HepG2 (cell line): ENCODE results near the gene FAT4. TPM values are rescaled to one million over a fixed set of nuclear protein-coding genes. Genes with fewer than 3 reads are reported as not detected.

Experiments
- ATAC-seq: fragments of 200-7000 bp; cut with Tn5 transposase; 3 replicates; pipeline ENCODE4 v1.9.1; 2020; ENCODE audit warnings: mild to moderate bottlenecking, moderate library complexity
- BruUV-seq: library from RNA; stranded (reverse); fragments of 400-500 nt; replicated peaks from 2 replicates; lab custom pipeline; 2021; lab: Mats Ljungman, UMichigan
- CTCF ChIA-PET: fragments of 300-600 bp; formaldehyde crosslinking; extraction: SDS; loops from one replicate; lab custom pipeline; 2021; ENCODE audit warnings: low total read pairs, inconsistent platforms, low intra/inter-chr PET ratio; lab: Yijun Ruan, JAX
- POLR2A ChIA-PET: fragments of 350-600 bp; sonication (Branson Sonifier 250); formaldehyde crosslinking; loops from one replicate; lab custom pipeline; 2020; ENCODE audit warnings: antibody characterized with exemption, inconsistent platforms; lab: Yijun Ruan, JAX
- DNase-seq: peaks from one replicate; pipeline ENCODE4 v3.0.0-alpha.2; 2015; ENCODE audit warnings: low spot score
- FAIRE-seq: peaks from 3 replicates; lab custom pipeline; 2011; peaks lifted over from hg19 to GRCh38; lab: Jason Lieb, UNC
- H2AFZ ChIP-seq: one replicate; pipeline ENCODE4 v1.6.1; 2011; ENCODE audit warnings: low read length, inconsistent platforms
- H3K27ac ChIP-seq: fragments of 300-600 bp; 3 replicates; pipeline ENCODE4 v1.8.0; 2011; ENCODE audit warnings: mixed run types, mild to moderate bottlenecking, mixed read lengths, low read length, inconsistent platforms; ENCODE audit not compliant: insufficient read depth; ENCODE audit errors: extremely low read length
- H3K27me3 ChIP-seq, 2 experiments: fragments of 200-600 bp in 1 of 2; 2 replicates in 1 of 2; 3 replicates in 1 of 2; pipeline versions ENCODE4 v1.6.0 to v1.8.0; 2011; ENCODE audit warnings: low read length in 2 of 2, mild to moderate bottlenecking in 2 of 2, moderate library complexity in 2 of 2, inconsistent platforms in 1 of 2; ENCODE audit not compliant: insufficient read depth in 2 of 2, control insufficient read depth in 1 of 2
- H3K36me3 ChIP-seq, 2 experiments: fragments of 200-600 bp in 1 of 2; replicated peaks in 1 of 2; 2 replicates in 1 of 2; 3 replicates in 1 of 2; pipeline versions ENCODE4 v1.5.1 to v1.8.0; 2011; ENCODE audit warnings: low read length in 2 of 2, inconsistent platforms in 1 of 2; ENCODE audit not compliant: insufficient read depth in 2 of 2, control insufficient read depth in 1 of 2
- H3K4me1 ChIP-seq: 2 replicates; pipeline ENCODE4 v1.5.1; 2012; ENCODE audit warnings: low read length, inconsistent platforms; ENCODE audit not compliant: insufficient read depth
- H3K4me2 ChIP-seq: 2 replicates; pipeline ENCODE4 v1.6.0; 2011; ENCODE audit warnings: low read depth, low read length, inconsistent platforms
- H3K4me3 ChIP-seq, 3 experiments: fragments of 200-600 bp in 1 of 3; sonication (generic), shearing (Covaris generic) in 1 of 3; replicated peaks in 1 of 3; 2 replicates each; pipeline ENCODE4 v1.5.1; 2011 to 2016; ENCODE audit warnings: low read length in 3 of 3, inconsistent platforms in 2 of 3, low read depth in 2 of 3, mild to moderate bottlenecking in 2 of 3, control low read depth in 1 of 3, mixed read lengths in 1 of 3; ENCODE audit not compliant: insufficient read depth in 1 of 3
- H3K79me2 ChIP-seq: one replicate; pipeline ENCODE4 v1.6.1; 2011; ENCODE audit warnings: low read length, inconsistent platforms; ENCODE audit not compliant: insufficient read depth
- H3K9ac ChIP-seq: 2 replicates; pipeline ENCODE4 v1.6.0; 2011; ENCODE audit warnings: mild to moderate bottlenecking, low read depth, low read length, inconsistent platforms; ENCODE audit not compliant: insufficient read depth
- H3K9me3 ChIP-seq: 2 replicates; pipeline ENCODE4 v1.5.1; 2012; ENCODE audit warnings: mild to moderate bottlenecking, low read length
- H4K20me1 ChIP-seq: 2 replicates; pipeline ENCODE4 v1.6.0; 2011; ENCODE audit warnings: inconsistent platforms, mild to moderate bottlenecking, low read length, moderate library complexity; ENCODE audit not compliant: insufficient read depth
- AKAP8 ChIP-seq: sonication (generic); formaldehyde crosslinking; IDR thresholded peaks from 2 replicates; pipeline ENCODE4 v1.5.1; 2020; ENCODE audit warnings: mild to moderate bottlenecking, missing genetic modification reagents
- FOXK1 ChIP-seq: sonication (generic); formaldehyde crosslinking; IDR thresholded peaks from 2 replicates; pipeline ENCODE4 v1.4.0; 2020; ENCODE audit warnings: low read depth, missing genetic modification reagents, borderline replicate concordance
- IKZF4 ChIP-seq: sonication (generic); formaldehyde crosslinking; IDR thresholded peaks from 2 replicates; pipeline ENCODE4 v1.5.1; 2020; ENCODE audit warnings: borderline replicate concordance, mild to moderate bottlenecking, low read depth, missing genetic modification reagents; ENCODE audit errors: not compliant biosample characterization
- KDM5B ChIP-seq: sonication (generic); formaldehyde crosslinking; IDR thresholded peaks from 2 replicates; pipeline ENCODE4 v1.4.0; 2020; ENCODE audit warnings: missing genetic modification reagents, mild to moderate bottlenecking, borderline replicate concordance
- MED8 ChIP-seq: sonication (generic); formaldehyde crosslinking; IDR thresholded peaks from 2 replicates; pipeline ENCODE4 v1.8.1; 2023; ENCODE audit warnings: mild to moderate bottlenecking, missing genetic modification reagents; ENCODE audit not compliant: insufficient replicate concordance
- NCOA1 ChIP-seq: sonication (generic); formaldehyde crosslinking; IDR thresholded peaks from 2 replicates; pipeline ENCODE4 v1.9.0; 2021; ENCODE audit warnings: missing genetic modification reagents
- NR2F6 ChIP-seq, 2 experiments: IDR thresholded peaks; 2 replicates each; pipeline ENCODE4 v1.6.1; 2016; ENCODE audit warnings: antibody characterized with exemption in 1 of 2, mild to moderate bottlenecking in 1 of 2
- PRPF4 ChIP-seq: fragments of 200-400 bp; formaldehyde crosslinking; IDR thresholded peaks from 2 replicates; pipeline ENCODE4 v1.6.1; 2016; ENCODE audit warnings: low read length, low read depth; ENCODE audit not compliant: poor library complexity, severe bottlenecking
- RFX1 ChIP-seq: fragments of 450-650 bp; IDR thresholded peaks from 2 replicates; pipeline ENCODE4 v1.6.1; 2017
- RFX3 ChIP-seq: IDR thresholded peaks from 2 replicates; pipeline ENCODE4 v1.6.1; 2016; ENCODE audit warnings: missing biosample characterization, missing genetic modification reagents
- SIX1 ChIP-seq: sonication (generic); formaldehyde crosslinking; IDR thresholded peaks from 2 replicates; pipeline ENCODE4 v1.4.0; 2020; ENCODE audit warnings: missing genetic modification reagents, borderline replicate concordance
- SNAPC2 ChIP-seq: sonication (generic); formaldehyde crosslinking; IDR thresholded peaks from 2 replicates; pipeline ENCODE4 v1.8.1; 2022; ENCODE audit warnings: mild to moderate bottlenecking, missing genetic modification reagents
- TBX2 ChIP-seq: sonication (generic); formaldehyde crosslinking; IDR thresholded peaks from 2 replicates; pipeline ENCODE4 v1.5.0; 2020; ENCODE audit warnings: missing genetic modification reagents, mild to moderate bottlenecking, borderline replicate concordance
- ZNF264 ChIP-seq: sonication (generic); formaldehyde crosslinking; IDR thresholded peaks from 2 replicates; pipeline ENCODE4 v1.4.0; 2020; ENCODE audit warnings: missing genetic modification reagents
- ZNF432 ChIP-seq: sonication (generic); formaldehyde crosslinking; IDR thresholded peaks from 2 replicates; pipeline ENCODE4 v1.5.0; 2020; ENCODE audit warnings: missing genetic modification reagents, mild to moderate bottlenecking, borderline replicate concordance
- ZNF746 ChIP-seq: sonication (generic); formaldehyde crosslinking; IDR thresholded peaks from 2 replicates; pipeline ENCODE4 v1.8.0; 2022; ENCODE audit warnings: mild to moderate bottlenecking, missing genetic modification reagents
- WGBS: methylation state at CpG from one replicate; pipeline ENCODE4 v1.1.6; 2017; ENCODE audit warnings: low lambda C conversion rate; 5-methylcytosine and 5-hydroxymethylcytosine counted together
- in situ Hi-C: cut with HindIII; loops from 2 replicates; pipeline ENCODE4 v1.10.0; 2017; ENCODE audit warnings: low pct_unique_long_range_greater_than_20kb; ENCODE audit not compliant: extremely low pct_ligation_motif_present
- intact Hi-C: fragments of 100-400 bp; cut with micrococcal nuclease; formaldehyde crosslinking; loops from one replicate; pipeline ENCODE4 v1.10.0; 2022; ENCODE audit not compliant: unreplicated experiment
- polyA plus RNA-seq, 8 experiments: library from polyadenylated mRNA; depleted of rRNA in 3 of 8; stranded (reverse) in 7 of 8; unstranded in 1 of 8; fragments of >200 nt; fragmentation: Illumina TruSeq in 4 of 8; extraction: Trizol in 4 of 8; gene quantifications; 2 replicates each; pipeline versions ENCODE4 v1.2.1 to v1.2.3, GENCODE V29; 2011 to 2016; ENCODE audit warnings: low read depth in 4 of 8, missing spikeins in 1 of 8, mixed read lengths in 1 of 8; ENCODE audit not compliant: insufficient read depth in 1 of 8
- total RNA-seq, 5 experiments: library from RNA; depleted of rRNA; stranded (reverse); fragments of >200 nt; fragmentation: Illumina TruSeq; extraction: Trizol; gene quantifications; 2 replicates each; pipeline ENCODE4 v1.2.3, GENCODE V29; 2016; ENCODE audit warnings: low read depth in 1 of 5
- TF ChIP-seq, protein P1 (sequence below): sonication (generic); formaldehyde crosslinking; conservative IDR thresholded peaks from 2 replicates; pipeline ENCODE4 v1.8.1; 2023; ENCODE audit warnings: missing genetic modification reagents
- TF ChIP-seq, protein P2 (sequence below): sonication (generic); formaldehyde crosslinking; IDR thresholded peaks from 2 replicates; pipeline ENCODE4 v1.4.0; 2020; ENCODE audit warnings: missing genetic modification reagents
- TF ChIP-seq, protein P3 (sequence below): sonication (generic); formaldehyde crosslinking; IDR thresholded peaks from 2 replicates; pipeline ENCODE4 v1.8.0; 2022; ENCODE audit warnings: mild to moderate bottlenecking, missing genetic modification reagents, borderline replicate concordance

FAT4 gene
- total and polyA plus RNA-seq, 2 of the 13 experiments (the other 11 are each of a cell fraction or from before 2014, with no cell fraction given): 0.27 to 1.2 TPM

DNA sequence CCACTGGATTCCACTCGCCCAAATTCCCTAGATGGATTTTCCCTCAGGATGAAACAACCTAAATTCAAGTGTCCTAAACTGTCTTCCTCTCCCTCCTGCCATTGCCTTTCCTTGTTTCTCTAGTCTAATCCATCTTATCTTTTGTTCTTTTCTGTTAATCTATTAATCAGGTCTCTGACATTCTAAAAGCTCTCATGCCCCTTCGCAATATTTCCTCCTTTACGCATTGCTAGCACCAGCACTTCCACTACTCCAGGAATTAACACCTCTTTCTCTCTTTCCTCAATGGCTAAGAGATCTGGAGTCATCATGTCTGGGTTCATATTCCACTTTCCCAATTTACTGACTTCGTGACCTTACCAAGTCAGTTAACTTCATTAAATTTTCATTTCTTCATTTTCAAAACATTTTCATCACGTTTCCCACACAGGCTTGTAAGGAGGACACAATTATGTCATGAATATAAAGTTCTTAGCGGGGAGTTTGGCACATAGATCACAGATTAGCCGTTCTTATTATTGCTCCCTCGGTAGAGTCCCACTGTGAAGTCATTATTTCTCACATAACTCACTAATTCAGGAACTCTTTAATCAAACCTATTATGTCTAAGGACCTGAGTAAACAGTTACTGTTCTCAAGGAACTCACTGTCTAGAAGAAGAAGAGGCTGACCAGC lies 45.3 kb downstream of the FAT4 start:
- BruUV-seq: no TSS peak
- WGBS: 58% methylated on average over 8 of the region's 8 CpGs
- no peak overlapping the region for H3K9ac ChIP-seq

DNA sequence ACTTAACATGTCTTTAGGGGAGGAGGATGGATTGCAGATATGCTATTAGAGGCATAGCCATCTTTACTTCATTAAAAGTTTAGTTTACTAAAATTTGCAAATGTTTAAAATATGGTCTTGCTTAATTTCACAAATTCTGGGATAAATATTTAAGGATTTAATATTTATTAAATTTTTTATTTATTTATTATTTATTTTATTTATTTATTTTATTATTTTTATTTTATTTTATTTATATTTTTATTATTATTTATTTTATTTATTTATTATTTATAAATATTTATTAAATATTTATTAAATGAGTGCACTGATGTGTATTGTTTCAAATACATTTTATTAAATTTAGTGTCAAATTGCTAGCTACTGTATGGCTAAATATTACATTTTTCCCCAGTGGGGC lies 46.0 kb downstream of the FAT4 start:
- H3K9ac ChIP-seq: no peak overlapping the region
- ATAC-seq (no peak), FAIRE-seq (no peak), DNase-seq (no peak)
- in situ Hi-C loops (no loop called here), intact Hi-C loops (no loop called here)
- no peaks in the 10 kb centered on the region for H4K20me1 ChIP-seq
- H3K4me2 ChIP-seq: no peak overlapping the region
- no peaks in the 10 kb centered on the region for H3K9me3 ChIP-seq
- ChIA-PET POLR2A (no interaction called here), CTCF (no interaction called here)
- no TSS peak for BruUV-seq
- no peaks in the 10 kb centered on the region for H3K36me3 ChIP-seq
- no peaks in the 10 kb centered on the region for H3K79me2 ChIP-seq
- no peaks in the 10 kb centered on the region for H3K4me1 ChIP-seq
- H3K4me3 ChIP-seq: no peak overlapping the region
- H3K27me3 ChIP-seq: no peaks in the 10 kb centered on the region
- no peak overlapping the region for H2AFZ ChIP-seq
- no peak overlapping the region for H3K27ac ChIP-seq
- TF ChIP-seq KDM5B (CRISPR knock-in tag) (no peak), TBX2 (no peak), RFX1 (no peak), ZNF746 (no peak), SNAPC2 (no peak), ZNF264 (CRISPR knock-in tag) (no peak)
- TF ChIP-seq, protein P1, sequence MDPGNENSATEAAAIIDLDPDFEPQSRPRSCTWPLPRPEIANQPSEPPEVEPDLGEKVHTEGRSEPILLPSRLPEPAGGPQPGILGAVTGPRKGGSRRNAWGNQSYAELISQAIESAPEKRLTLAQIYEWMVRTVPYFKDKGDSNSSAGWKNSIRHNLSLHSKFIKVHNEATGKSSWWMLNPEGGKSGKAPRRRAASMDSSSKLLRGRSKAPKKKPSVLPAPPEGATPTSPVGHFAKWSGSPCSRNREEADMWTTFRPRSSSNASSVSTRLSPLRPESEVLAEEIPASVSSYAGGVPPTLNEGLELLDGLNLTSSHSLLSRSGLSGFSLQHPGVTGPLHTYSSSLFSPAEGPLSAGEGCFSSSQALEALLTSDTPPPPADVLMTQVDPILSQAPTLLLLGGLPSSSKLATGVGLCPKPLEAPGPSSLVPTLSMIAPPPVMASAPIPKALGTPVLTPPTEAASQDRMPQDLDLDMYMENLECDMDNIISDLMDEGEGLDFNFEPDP: no peak
- TF ChIP-seq, protein P2, sequence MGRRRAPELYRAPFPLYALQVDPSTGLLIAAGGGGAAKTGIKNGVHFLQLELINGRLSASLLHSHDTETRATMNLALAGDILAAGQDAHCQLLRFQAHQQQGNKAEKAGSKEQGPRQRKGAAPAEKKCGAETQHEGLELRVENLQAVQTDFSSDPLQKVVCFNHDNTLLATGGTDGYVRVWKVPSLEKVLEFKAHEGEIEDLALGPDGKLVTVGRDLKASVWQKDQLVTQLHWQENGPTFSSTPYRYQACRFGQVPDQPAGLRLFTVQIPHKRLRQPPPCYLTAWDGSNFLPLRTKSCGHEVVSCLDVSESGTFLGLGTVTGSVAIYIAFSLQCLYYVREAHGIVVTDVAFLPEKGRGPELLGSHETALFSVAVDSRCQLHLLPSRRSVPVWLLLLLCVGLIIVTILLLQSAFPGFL (CRISPR knock-in tag): no peak

More for the DNA sequence above, 45.3 kb downstream of the FAT4 start:
- no peaks in the 10 kb centered on the region for H4K20me1 ChIP-seq
- intact Hi-C loops: no loop called here
- no peak overlapping the region for H3K4me2 ChIP-seq
- H3K4me3 ChIP-seq: no peak overlapping the region
- no peak for DNase-seq
- POLR2A ChIA-PET: no interaction called here
- H3K27ac ChIP-seq: no peak overlapping the region
- CTCF ChIA-PET: no interaction called here
- no peak for ATAC-seq
- H3K27me3 ChIP-seq: no peaks in the 10 kb centered on the region
- no peak for TF ChIP-seq FOXK1 (CRISPR knock-in tag)
- TF ChIP-seq NCOA1 (CRISPR knock-in tag): no peak
- no peak for TF ChIP-seq PRPF4
- TF ChIP-seq ZNF746: no peak
- no peak for TF ChIP-seq SIX1
- TF ChIP-seq, protein P3, sequence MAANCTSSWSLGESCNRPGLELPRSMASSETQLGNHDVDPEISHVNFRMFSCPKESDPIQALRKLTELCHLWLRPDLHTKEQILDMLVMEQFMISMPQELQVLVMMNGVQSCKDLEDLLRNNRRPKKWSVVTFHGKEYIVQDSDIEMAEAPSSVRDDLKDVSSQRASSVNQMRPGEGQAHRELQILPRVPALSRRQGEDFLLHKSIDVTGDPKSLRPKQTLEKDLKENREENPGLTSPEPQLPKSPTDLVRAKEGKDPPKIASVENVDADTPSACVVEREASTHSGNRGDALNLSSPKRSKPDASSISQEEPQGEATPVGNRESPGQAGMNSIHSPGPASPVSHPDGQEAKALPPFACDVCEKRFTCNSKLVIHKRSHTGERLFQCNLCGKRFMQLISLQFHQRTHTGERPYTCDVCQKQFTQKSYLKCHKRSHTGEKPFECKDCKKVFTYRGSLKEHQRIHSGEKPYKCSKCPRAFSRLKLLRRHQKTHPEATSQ: no peak
- no peak for TF ChIP-seq IKZF4 (CRISPR knock-in tag)
- no peak for TF ChIP-seq ZNF432 (CRISPR knock-in tag)
- no peak for TF ChIP-seq AKAP8 (CRISPR knock-in tag)
- no peak for TF ChIP-seq MED8 (CRISPR knock-in tag)
- no peak for TF ChIP-seq RFX3 (CRISPR knock-in tag)
- TF ChIP-seq NR2F6 (IDR thresholded peaks at IDR 0.05): no peak
- no peak for TF ChIP-seq NR2F6 (CRISPR knock-in tag; IDR thresholded peaks at IDR 0.05)
- TF ChIP-seq, all 625 proteins: peak for 0
- no peaks in the 10 kb centered on the region for H3K36me3 ChIP-seq
- no peak for FAIRE-seq
- H3K4me1 ChIP-seq: no peaks in the 10 kb centered on the region
- H3K79me2 ChIP-seq: no peaks in the 10 kb centered on the region
- no peak overlapping the region for H2AFZ ChIP-seq
- in situ Hi-C loops: no loop called here
- no peaks in the 10 kb centered on the region for H3K9me3 ChIP-seq
